K562 (cell line): ENCODE results near the gene DENND5B.

Experiments used
- CEBPB ChIP-seq: fragments of 450-650 bp; IDR thresholded peaks from 2 replicates; pipeline ENCODE4 v1.6.1; 2016; ENCODE audit warnings: missing genetic modification characterization, missing compliant biosample characterization
- CSDE1 ChIP-seq, 2 experiments: fragments of 450-650 bp; IDR thresholded peaks; 2 replicates each; pipeline ENCODE4 v1.6.1; 2016; ENCODE audit warnings: mild to moderate bottlenecking in 1 of 2
- ESRRA ChIP-seq: fragments of 450-650 bp; IDR thresholded peaks from 2 replicates; pipeline ENCODE4 v1.6.1; 2014; ENCODE audit warnings: low read depth, mild to moderate bottlenecking, moderate library complexity, borderline replicate concordance
- GABPA ChIP-seq: fragments of 200-800 bp; sonication (Bioruptor generic); conservative IDR thresholded peaks from 2 replicates; pipeline ENCODE4 v1.6.1; 2016; ENCODE audit warnings: low read depth, missing genetic modification characterization, missing compliant biosample characterization
- POLR2AphosphoS5 ChIP-seq: IDR thresholded peaks from 2 replicates; pipeline ENCODE4 v1.6.1; 2011; ENCODE audit warnings: mild to moderate bottlenecking, low read depth, low read length, moderate library complexity; ENCODE audit not compliant: control insufficient read depth, insufficient read depth
- ZNF217 ChIP-seq: sonication (generic); formaldehyde crosslinking; IDR thresholded peaks from 2 replicates; pipeline ENCODE4 v1.8.0; 2022; ENCODE audit warnings: mild to moderate bottlenecking, missing genetic modification reagents
- ZNF445 ChIP-seq: fragments of 250-450 bp; sonication (Bioruptor Pico); IDR thresholded peaks from 2 replicates; pipeline ENCODE4 v1.4.0; 2020; ENCODE audit warnings: low read depth, mild to moderate bottlenecking, moderate library complexity
- TF ChIP-seq, protein P1 (sequence below): fragments of 250-450 bp; sonication (Bioruptor Pico); IDR thresholded peaks from 2 replicates; pipeline ENCODE4 v1.5.0; 2021
- TF ChIP-seq, protein P2 (sequence below): fragments of 250-450 bp; sonication (Bioruptor Pico); IDR thresholded peaks from 2 replicates; pipeline ENCODE4 v1.5.1; 2021; ENCODE audit warnings: mild to moderate bottlenecking

DNA sequence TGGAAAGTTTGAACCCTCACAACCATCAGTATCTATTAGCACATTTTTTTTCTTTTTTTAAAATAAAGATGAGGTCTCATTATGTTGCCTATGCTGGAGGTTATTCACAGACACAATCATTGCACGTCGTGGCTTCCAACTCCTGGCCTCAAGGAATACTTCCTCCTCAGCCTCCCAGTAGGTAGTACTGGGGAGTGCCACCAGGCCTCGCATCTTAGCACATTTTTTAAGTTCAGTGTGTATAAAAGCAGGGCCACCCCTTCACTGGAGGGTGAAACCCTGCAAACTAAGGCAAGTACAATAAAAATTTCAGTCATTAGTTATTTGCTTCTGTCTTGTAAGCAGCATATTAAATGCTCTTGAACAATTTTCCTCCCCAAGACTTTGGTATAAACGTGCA, 150.8 kb downstream of the DENND5B start:
- TF ChIP-seq CSDE1 (IDR thresholded peaks at IDR 0.05) (no peak), POLR2AphosphoS5 (no peak), ZNF445 (CRISPR knock-in tag) (no peak), GABPA (tag) (no peak), CEBPB (tag) (no peak), ZNF217 (CRISPR knock-in tag) (no peak), ESRRA (no peak)
- TF ChIP-seq, protein P1, sequence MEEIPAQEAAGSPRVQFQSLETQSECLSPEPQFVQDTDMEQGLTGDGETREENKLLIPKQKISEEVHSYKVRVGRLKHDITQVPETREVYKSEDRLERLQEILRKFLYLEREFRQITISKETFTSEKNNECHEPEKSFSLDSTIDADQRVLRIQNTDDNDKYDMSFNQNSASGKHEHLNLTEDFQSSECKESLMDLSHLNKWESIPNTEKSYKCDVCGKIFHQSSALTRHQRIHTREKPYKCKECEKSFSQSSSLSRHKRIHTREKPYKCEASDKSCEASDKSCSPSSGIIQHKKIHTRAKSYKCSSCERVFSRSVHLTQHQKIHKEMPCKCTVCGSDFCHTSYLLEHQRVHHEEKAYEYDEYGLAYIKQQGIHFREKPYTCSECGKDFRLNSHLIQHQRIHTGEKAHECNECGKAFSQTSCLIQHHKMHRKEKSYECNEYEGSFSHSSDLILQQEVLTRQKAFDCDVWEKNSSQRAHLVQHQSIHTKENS (CRISPR knock-in tag): no peak
- TF ChIP-seq, protein P2, sequence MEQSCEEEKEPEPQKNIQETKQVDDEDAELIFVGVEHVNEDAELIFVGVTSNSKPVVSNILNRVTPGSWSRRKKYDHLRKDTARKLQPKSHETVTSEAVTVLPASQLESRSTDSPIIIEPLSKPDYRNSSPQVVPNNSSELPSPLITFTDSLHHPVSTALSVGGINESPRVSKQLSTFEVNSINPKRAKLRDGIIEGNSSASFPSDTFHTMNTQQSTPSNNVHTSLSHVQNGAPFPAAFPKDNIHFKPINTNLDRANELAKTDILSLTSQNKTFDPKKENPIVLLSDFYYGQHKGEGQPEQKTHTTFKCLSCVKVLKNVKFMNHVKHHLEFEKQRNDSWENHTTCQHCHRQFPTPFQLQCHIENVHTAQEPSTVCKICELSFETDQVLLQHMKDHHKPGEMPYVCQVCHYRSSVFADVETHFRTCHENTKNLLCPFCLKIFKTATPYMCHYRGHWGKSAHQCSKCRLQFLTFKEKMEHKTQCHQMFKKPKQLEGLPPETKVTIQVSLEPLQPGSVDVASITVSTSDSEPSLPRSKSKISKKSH (CRISPR knock-in tag): no peak
